NT2/D1 (cell line): ENCODE results near the gene ZNF536.
"Not testable (repeated sequence)": the region's sequence is repeated elsewhere in the genome, so short reads cannot be mapped to it uniquely, and the experiment has no call there.

ENCODE experiments used
- DNase-seq: peaks from one replicate; pipeline ENCODE4 v3.0.0-alpha.2; 2011; ENCODE audit warnings: low read depth, low spot score
- H3K27me3 ChIP-seq: 2 replicates; pipeline ENCODE4 v1.6.0; 2011; ENCODE audit warnings: mild to moderate bottlenecking; ENCODE audit not compliant: insufficient read length, insufficient read depth
- H3K36me3 ChIP-seq: 2 replicates; pipeline ENCODE4 v1.6.1; 2011; ENCODE audit warnings: mild to moderate bottlenecking, low read length, mixed read lengths; ENCODE audit not compliant: insufficient read depth, insufficient read length
- H3K4me1 ChIP-seq: 2 replicates; pipeline ENCODE4 v1.5.1; 2011; ENCODE audit not compliant: insufficient read depth, insufficient read length
- H3K4me3 ChIP-seq: 2 replicates; pipeline ENCODE4 v1.5.1; 2011; ENCODE audit warnings: low read depth; ENCODE audit not compliant: insufficient read length
- H3K9ac ChIP-seq: 2 replicates; pipeline ENCODE4 v1.6.0; 2011; ENCODE audit warnings: low read depth; ENCODE audit not compliant: insufficient read length
- H3K9me3 ChIP-seq: 2 replicates; pipeline ENCODE4 v1.5.1; 2011; ENCODE audit warnings: mild to moderate bottlenecking, low read length; ENCODE audit not compliant: insufficient read depth
- SUZ12 ChIP-seq: IDR thresholded peaks from 2 replicates; pipeline ENCODE4 v1.6.1; 2011; ENCODE audit not compliant: insufficient read length, insufficient read depth; ENCODE audit errors: extremely low read depth
- YY1 ChIP-seq: IDR thresholded peaks from 2 replicates; pipeline ENCODE4 v1.6.1; 2011; ENCODE audit not compliant: insufficient read length, insufficient read depth
- ZNF274 ChIP-seq: IDR thresholded peaks from 2 replicates; pipeline ENCODE4 v1.6.1; 2011; ENCODE audit warnings: mild to moderate bottlenecking, low read depth, low read length

ZNF536 gene

DNA sequence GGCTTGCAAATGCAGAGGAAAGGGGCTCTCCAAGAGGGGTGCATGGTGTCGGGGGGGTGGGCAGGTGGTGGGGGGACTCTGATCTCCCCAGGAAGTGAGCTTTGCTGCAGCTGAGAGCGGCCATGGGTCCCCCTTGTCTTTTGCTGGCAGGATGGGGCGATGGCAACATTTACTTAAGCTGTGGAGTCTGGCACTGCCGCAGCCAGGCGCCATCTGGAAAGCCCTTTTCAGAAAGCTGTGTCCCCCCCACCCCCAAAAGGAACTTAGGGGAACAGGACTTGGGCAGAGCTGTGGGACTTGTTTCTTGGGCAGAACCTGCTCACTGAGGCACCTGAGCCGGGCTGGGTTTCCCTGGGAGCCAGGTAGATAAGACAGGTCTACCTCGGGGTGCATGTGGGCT lies 80.7 kb downstream of the ZNF536 start:
- no peak for DNase-seq
- TF ChIP-seq YY1, result no peak
- TF ChIP-seq SUZ12, result no peak
- no peak for TF ChIP-seq ZNF274
- H3K9ac ChIP-seq, result no peak overlapping the region
- no peaks in the 10 kb centered on the region for H3K27me3 ChIP-seq
- H3K9me3 ChIP-seq, result no peaks in the 10 kb centered on the region
- no peaks in the 10 kb centered on the region for H3K36me3 ChIP-seq
- H3K4me3 ChIP-seq, result no peak overlapping the region
- H3K4me1 ChIP-seq, result peaks cover 3% of the 10 kb centered on the region

DNA sequence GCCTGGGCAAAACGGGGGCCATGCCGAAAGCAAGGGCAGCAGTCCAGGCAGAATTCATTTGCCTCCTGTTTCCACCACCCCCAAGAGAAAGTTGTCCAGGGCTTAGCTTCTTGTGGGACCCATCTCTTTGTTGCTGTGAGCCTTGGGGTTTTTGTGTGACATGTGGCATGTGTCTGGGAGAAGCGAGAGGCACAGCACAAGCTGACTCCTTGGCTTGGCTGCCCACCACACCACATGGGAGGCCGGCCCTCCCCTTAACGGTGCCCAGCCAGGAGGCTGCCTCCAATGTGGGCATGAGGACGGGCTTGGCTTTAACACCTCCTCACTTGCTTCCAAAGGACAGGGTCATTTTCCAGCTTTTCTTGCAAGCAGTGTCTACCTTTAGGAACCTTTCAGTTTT lies 81.6 kb downstream of the ZNF536 start:
- no peak for TF ChIP-seq ZNF274
- TF ChIP-seq SUZ12, result no peak
- TF ChIP-seq YY1, result no peak
- peaks cover 1% of the 10 kb centered on the region for H3K4me1 ChIP-seq
- H3K9ac ChIP-seq, result no peak overlapping the region
- no peaks in the 10 kb centered on the region for H3K36me3 ChIP-seq
- H3K4me3 ChIP-seq, result no peak overlapping the region
- no peak for DNase-seq
- H3K27me3 ChIP-seq, result no peaks in the 10 kb centered on the region
- no peaks in the 10 kb centered on the region for H3K9me3 ChIP-seq

DNA sequence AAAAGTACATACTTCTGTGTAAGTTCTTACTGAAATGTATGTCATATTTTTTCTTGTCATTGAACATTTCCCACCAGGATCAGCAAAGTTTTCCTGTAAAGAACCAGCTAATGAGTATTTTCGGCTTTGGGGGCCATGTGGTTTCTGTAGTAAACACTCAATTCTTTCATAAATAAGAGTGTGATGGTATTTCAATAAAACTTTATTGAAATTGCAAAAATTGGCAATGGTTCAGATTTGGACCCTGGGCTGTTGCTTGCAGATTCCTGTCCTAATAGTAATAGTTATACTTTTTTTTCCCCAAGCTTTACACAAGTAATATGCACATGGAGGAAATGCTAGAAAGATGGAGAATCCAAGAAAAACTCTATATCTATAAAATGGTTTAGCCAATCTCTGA lies 83.7 kb downstream of the ZNF536 start:
- DNase-seq, result no peak
- Histone ChIP-seq H3K4me1 (no peaks in the 10 kb centered on the region), H3K36me3 (no peaks in the 10 kb centered on the region), H3K4me3 (no peak overlapping the region), H3K27me3 (no peaks in the 10 kb centered on the region), H3K9me3 (no peaks in the 10 kb centered on the region), H3K9ac (no peak overlapping the region)
- TF ChIP-seq SUZ12, result no peak
- no peak for TF ChIP-seq ZNF274
- no peak for TF ChIP-seq YY1

DNA sequence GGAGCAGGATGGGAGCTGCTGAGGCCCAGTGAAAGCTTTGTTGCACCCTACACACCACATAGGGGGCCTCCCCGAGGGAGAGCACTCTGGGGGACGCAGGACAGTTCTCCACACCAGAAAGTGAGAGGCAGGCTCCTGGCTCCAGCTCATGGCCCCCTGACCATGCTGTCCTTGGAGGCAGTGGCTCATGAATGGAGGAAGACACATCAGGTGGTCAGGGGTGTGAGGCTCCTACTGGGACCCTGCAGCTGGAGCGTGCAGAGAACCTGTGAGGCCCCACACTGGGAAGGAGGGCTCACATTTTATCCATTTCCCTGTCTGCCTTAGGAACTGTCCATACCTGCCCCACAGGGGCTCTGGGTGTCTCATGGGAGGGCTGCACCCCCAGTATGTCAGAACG lies 85.3 kb downstream of the ZNF536 start:
- H3K9me3 ChIP-seq, result no peaks in the 10 kb centered on the region
- no peak for DNase-seq
- H3K9ac ChIP-seq, result no peak overlapping the region
- no peak overlapping the region for H3K4me3 ChIP-seq
- H3K4me1 ChIP-seq, result peaks cover 4% of the 10 kb centered on the region
- H3K36me3 ChIP-seq, result no peaks in the 10 kb centered on the region
- H3K27me3 ChIP-seq, result no peaks in the 10 kb centered on the region
- TF ChIP-seq SUZ12, result no peak
- no peak for TF ChIP-seq YY1
- TF ChIP-seq ZNF274, result no peak

- no peaks in the 10 kb centered on the region for H3K36me3 ChIP-seq
Measured at GRCh38 chr19:30459859-30460258, 87.7 kb downstream of the ZNF536 start.

GRCh38 chr19:30464162-30464561 lies 92.0 kb downstream of the ZNF536 start:
- Histone ChIP-seq H3K4me1 (peaks cover 4% of the 10 kb centered on the region), H3K27me3 (no peaks in the 10 kb centered on the region), H3K4me3 (no peak overlapping the region), H3K9me3 (no peaks in the 10 kb centered on the region), H3K36me3 (no peaks in the 10 kb centered on the region), H3K9ac (no peak overlapping the region)
- no peak for DNase-seq
- no peak for TF ChIP-seq SUZ12
- TF ChIP-seq ZNF274, result no peak
- no peak for TF ChIP-seq YY1

More at GRCh38 chr19:30459859-30460258, 87.7 kb downstream of the ZNF536 start:
- no peak for TF ChIP-seq ZNF274
- TF ChIP-seq SUZ12, result no peak
- no peak for TF ChIP-seq YY1
- H3K4me1 ChIP-seq, result peaks cover 4% of the 10 kb centered on the region
- no peak overlapping the region for H3K4me3 ChIP-seq
- H3K27me3 ChIP-seq, result no peaks in the 10 kb centered on the region
- no peak for DNase-seq
- H3K9me3 ChIP-seq, result no peaks in the 10 kb centered on the region
- H3K9ac ChIP-seq, result no peak overlapping the region

DNA sequence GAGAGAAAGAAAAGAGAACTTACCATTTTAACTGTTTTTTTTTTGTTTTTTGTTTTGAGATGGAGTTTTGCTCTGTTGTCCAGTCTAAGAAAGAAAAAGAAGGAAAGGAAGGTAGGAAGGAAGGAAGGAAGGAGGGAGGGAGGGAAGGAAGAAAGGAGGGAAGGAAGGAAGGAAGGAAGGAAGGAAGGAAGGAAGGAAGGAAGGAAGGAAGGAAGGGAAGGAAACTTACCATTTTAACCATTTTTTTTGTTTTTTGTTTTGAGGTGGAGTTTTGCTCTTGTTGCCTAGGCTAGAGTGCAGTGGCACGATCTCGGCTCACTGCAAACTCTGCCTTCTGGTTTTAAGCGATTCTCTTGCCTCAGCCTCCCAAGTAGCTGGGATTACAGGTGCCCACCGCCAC lies 94.4 kb downstream of the ZNF536 start:
- H3K36me3 ChIP-seq, H3K9ac ChIP-seq, DNase-seq, H3K4me3 ChIP-seq, H3K4me1 ChIP-seq, H3K9me3 ChIP-seq, H3K27me3 ChIP-seq: not testable (repeated sequence)

GRCh38 chr19:30467239-30467638 lies 95.1 kb downstream of the ZNF536 start:
- H3K4me3 ChIP-seq, result no peak overlapping the region
- no peaks in the 10 kb centered on the region for H3K9me3 ChIP-seq
- H3K4me1 ChIP-seq, result no peaks in the 10 kb centered on the region
- H3K36me3 ChIP-seq, result no peaks in the 10 kb centered on the region
- H3K9ac ChIP-seq, result no peak overlapping the region
- TF ChIP-seq ZNF274 (no peak), YY1 (no peak), SUZ12 (no peak)
- no peaks in the 10 kb centered on the region for H3K27me3 ChIP-seq
- no peak for DNase-seq
